GM18517 (cell line): Measurements from ENCODE around the gene TCFL5.

ENCODE experiments used
- ATAC-seq: cut with Tn5 transposase; IDR thresholded peaks from one replicate; pipeline ENCODE4 v1.9.1; 2021; ENCODE audit warnings: mild to moderate bottlenecking, moderate library complexity; ENCODE audit not compliant: unreplicated experiment

Gene TCFL5

GRCh38 chr20:62896526-62896925, 34.9 kb upstream of the TCFL5 start:
- no peak for ATAC-seq

GRCh38 chr20:62895539-62895938, 33.9 kb upstream of the TCFL5 start:
- no peak for ATAC-seq

- no peak for ATAC-seq
Measured at GRCh38 chr20:62894261-62894660, 32.6 kb upstream of the TCFL5 start.

- ATAC-seq = no peak
Measured at GRCh38 chr20:62893700-62894099, 32.1 kb upstream of the TCFL5 start.

GRCh38 chr20:62892348-62893304, 31.0 kb upstream of the TCFL5 start:
- no peak for ATAC-seq

- no peak for ATAC-seq
Measured at GRCh38 chr20:62891111-62891510, 29.5 kb upstream of the TCFL5 start.

GRCh38 chr20:62890444-62890843, 28.8 kb upstream of the TCFL5 start:
- no peak for ATAC-seq

- no peak for ATAC-seq
Measured at GRCh38 chr20:62889871-62890270, 28.2 kb upstream of the TCFL5 start.

GRCh38 chr20:62889411-62889810, 27.8 kb upstream of the TCFL5 start:
- ATAC-seq = no peak

GRCh38 chr20:62888910-62889309, 27.3 kb upstream of the TCFL5 start:
- ATAC-seq = no peak

GRCh38 chr20:62888406-62888805, 26.8 kb upstream of the TCFL5 start:
- no peak for ATAC-seq

GRCh38 chr20:62887860-62888239, 26.2 kb upstream of the TCFL5 start:
- ATAC-seq = no peak

GRCh38 chr20:62887152-62887859, 25.7 kb upstream of the TCFL5 start:
- ATAC-seq = no peak

GRCh38 chr20:62886709-62887058, 25.1 kb upstream of the TCFL5 start:
- ATAC-seq = no peak

- no peak for ATAC-seq
Measured at GRCh38 chr20:62885896-62886708, 24.5 kb upstream of the TCFL5 start.

GRCh38 chr20:62885046-62885895, 23.6 kb upstream of the TCFL5 start:
- ATAC-seq = no peak

GRCh38 chr20:62884556-62884955, 22.9 kb upstream of the TCFL5 start:
- no peak for ATAC-seq

GRCh38 chr20:62882426-62882825, 20.8 kb upstream of the TCFL5 start:
- no peak for ATAC-seq

- ATAC-seq = no peak
Measured at GRCh38 chr20:62881662-62882395, 20.2 kb upstream of the TCFL5 start.
